ENCODE results near the gene FBXO44.
"Not testable (repeated sequence)": the region's sequence is repeated elsewhere in the genome, so short reads cannot be mapped to it uniquely, and the experiment has no call there.

The FBXO44 gene, protein sequence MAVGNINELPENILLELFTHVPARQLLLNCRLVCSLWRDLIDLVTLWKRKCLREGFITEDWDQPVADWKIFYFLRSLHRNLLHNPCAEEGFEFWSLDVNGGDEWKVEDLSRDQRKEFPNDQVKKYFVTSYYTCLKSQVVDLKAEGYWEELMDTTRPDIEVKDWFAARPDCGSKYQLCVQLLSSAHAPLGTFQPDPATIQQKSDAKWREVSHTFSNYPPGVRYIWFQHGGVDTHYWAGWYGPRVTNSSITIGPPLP

DNA sequence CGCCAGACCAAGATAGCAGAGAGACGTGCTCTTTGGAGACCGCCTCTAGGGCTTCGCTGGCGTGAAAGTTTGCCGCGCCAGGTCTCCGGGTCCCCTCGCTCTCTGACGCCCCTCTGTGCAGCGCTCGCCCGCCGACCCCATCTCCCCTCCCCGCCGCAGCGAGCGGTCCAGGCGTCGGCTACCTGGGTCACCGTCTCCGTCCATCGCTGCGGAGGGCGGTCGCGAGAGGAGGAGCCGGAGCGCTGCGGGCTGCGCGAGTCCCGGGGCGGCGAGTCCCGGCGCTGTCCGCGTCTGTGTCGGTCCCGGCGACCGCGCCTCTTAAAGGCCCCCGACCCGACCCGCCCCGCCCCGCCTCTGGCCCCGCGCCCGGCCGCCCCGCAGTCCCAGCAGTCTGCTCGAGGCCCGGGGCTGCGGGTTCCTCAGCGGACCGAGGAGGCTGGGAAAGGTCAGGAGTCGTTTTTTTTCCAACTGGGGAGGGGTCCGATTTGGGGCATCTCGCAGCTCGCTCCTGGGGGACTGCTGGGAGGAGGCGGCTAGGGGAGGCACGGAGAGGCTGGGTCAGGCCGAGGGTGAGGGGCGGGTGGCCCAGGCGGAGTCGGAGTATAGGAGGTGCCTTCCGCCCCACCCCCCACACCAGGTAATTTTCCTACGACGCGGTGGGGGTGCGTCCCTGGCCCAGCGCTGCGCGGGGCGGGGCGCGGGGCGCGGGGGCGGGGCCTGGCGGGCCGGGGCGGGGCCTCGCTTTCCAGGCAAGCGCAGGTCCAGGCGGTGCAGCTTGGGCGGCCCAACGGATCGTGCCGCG, at the start of gene FBXO44, which contains the start of gene FBXO2:
Gene FBXO44, plus strand, starts transcription at position 741 of the 802 bp plus-strand sequence. CDS start 959 bp downstream, outside the sequence.
Gene FBXO2, minus strand, starts transcription at position 293 of the 802 bp plus-strand sequence. Its CDS starts 89 bp downstream, at position 204.
- no peak for DNase-seq

DNA sequence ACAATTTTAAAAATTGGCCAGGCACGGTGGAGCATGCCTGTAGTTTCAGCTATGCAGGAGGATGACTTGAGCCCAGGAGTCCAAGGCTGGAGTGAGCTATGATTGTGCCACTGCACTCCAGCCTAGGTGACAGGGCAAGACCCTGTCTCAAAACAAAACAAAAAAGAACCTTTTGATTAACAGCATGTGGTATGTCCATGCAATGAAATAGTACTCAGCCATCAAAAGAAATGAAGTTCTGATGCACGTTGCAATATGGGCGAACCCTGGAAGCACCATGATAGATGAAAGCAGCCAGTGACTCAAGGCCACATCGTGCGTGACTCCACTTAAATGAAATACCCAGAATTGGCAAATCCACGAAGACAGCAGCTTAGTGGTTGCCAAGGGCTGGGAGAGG, 47.9 kb upstream of the FBXO44 start:
- no peak for DNase-seq

DNA sequence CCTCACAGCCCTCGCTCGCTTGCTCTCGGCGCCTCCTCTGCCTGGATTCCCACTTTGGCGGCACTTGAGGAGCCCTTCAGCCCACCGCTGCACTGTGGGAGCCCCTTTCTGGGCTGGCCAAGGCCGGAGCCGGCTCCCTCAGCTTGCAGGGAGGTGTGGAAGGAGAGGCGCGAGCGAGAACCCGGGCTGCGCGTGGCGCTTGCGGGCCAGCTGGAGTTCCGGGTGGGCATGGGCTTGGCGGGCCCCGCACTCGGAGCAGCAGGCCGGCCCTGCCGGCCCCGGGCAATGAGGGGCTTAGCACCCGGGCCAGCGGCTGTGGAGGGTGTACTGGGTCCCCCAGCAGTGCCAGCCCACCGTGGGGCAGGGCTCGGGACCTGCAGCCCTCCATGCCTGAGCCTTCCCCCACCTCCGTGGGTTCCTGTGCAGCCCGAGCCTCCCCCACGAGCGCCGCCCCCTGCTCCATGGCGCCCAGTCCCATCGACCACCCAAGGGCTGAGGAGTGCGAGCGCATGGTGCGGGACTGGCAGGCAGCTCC, 46.0 kb upstream of the FBXO44 start:
- DNase-seq: not testable (repeated sequence)

DNA sequence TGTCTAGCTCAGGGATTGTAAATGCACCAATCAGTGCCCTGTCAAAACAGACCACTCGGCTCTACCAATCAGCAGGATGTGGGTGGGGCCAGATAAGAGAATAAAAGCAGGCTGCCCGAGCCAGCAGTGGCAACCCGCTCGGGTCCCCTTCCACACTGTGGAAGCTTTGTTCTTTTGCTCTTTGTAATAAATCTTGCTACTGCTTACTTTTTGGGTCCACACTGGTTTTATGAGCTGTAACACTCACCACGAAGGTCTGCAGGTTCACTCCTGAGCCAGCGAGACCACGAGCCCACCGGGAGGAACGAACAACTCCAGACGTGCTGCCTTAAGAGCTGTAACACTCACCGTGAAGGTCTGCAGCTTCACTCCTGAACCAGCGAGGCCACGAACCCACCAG, 45.3 kb upstream of the FBXO44 start:
- DNase-seq: not testable (repeated sequence)

DNA sequence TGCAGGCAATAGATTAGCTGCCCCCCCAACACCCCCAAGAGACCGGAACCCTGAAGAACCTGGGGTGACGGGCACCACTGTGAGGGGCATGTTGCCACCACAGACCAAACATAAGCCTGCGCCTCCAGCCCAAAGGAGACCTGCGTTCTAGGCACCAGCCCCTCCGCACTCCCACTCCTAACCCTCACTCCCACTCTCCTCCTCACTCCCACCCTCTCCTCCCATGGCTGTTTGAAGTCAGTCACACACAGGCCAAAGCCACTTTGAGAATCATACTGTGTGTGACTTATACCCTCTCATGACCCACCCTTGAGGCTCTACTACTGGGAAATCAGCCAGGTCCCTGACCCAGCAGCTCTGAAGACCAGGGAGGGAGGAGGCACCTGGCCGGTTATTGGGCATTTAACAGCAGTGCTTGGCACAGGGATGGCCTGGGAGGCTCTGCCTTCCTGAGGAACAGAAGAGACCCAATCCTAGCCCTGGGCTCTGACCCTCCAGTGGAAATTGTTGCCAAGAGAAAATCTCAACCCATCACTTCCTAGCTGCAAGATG, 44.0 kb upstream of the FBXO44 start:
- DNase-seq: peak; percentile 85

DNA sequence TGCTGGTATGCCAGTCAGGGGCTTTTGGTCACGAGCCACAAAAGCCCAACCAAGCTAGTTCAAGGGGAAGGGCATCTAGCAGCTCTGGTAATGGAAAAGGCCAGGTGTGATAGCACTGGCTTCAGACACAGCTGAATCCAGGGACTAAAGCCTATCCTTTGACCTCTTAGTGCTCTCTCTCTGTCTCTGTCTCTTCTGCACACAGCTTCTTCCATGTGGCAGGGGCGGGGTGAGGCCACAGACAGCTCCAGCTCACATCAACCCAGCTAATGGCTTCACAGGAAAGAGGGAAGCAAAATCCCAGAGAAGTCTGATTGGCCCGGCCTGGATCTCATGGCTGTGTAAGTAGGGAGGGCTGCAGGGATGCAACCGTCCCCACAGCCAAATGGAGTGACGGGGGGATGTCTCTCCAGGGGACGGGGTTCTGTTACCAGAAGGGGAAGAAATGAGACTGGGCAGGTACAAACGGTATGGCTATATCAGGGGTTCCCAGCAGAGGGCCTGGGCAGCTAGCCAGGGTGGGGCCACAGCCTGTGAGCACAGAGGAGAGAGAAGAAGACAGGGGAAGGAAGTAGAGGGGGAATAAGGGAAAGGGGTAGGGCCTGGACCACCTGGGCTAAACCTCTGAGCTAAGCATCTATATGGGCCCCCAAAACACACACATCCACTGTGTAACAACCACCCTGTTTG, 42.9 kb upstream of the FBXO44 start:
- no peak for DNase-seq

DNA sequence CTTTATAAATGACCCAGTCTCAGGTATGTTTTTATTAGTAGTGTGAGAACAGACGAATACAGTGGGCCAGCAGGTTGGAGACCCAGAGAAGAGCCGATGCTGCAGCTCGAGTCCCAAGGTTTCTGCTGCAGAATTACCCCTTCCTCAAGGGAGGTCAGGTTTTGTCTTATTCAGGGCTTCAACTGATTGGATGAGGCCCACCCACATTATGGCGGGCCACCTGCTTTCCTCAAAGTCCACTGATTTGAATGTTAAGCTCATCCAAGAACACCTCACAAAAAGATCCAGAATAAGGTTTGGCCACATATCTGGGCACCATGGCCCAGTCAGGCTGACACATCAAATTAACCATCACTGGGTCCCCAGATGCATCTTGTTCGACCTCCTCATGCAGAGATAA, 41.3 kb upstream of the FBXO44 start:
- no peak for DNase-seq

DNA sequence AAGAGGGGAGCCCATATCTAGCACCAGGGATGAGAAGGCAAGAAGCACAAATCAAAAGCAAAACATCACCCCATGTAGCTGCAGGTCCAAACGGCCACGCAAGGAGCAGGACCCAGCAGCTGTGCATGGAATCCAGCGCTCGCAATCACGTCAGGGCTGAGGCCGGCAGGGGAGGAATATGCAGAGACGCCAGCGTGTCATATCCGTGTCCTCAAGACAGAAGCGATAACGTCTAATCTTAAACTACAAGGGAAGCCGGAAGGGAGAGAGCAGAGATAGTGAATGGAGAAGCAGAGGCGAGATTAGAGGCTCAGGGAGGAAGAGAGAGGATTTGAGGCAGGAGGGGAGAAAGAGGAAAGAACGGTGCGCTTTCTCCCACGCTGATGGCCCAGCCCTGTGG, 39.6 kb upstream of the FBXO44 start:
- DNase-seq: no peak

DNA sequence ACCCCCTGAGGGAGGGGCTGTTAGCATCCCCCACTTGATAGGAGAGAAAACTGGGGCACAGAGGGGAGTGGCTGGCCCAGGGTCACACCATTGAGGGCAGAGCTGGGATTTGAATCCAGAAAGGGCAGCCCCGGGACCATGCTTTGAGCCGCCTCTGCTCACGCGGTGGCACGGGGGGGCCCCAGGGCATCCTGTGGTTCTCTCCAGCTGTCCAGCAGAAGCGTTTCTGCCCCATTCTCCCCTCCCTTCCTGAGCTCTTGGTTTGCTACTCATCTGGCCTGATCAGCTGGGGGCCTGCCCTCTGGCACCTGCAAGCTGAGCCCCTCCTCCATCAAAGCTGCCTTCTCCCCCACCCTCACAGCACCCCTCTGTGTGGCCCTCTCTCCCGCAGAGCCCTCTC, 37.9 kb upstream of the FBXO44 start:
- no peak for DNase-seq

DNA sequence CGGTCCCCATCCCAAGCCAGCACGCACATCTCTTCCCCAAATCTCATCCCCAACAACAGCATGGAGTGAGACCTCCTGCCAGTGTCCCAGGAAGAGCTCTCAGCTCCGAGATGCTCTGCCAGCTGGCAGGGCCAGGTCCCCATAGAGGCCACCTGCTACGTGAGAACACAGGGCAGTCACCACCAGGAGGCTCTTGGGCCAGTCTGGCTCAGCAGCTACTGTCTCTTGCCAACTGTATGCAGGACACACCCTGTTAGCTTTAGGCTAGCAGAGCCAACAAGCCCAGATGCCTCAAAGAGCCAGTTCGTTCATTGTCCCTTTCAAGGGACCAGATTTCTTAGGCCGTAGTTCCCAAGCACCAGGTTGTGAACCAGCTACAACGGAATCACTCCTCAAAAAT, 37.4 kb upstream of the FBXO44 start:
- no peak for DNase-seq

DNA sequence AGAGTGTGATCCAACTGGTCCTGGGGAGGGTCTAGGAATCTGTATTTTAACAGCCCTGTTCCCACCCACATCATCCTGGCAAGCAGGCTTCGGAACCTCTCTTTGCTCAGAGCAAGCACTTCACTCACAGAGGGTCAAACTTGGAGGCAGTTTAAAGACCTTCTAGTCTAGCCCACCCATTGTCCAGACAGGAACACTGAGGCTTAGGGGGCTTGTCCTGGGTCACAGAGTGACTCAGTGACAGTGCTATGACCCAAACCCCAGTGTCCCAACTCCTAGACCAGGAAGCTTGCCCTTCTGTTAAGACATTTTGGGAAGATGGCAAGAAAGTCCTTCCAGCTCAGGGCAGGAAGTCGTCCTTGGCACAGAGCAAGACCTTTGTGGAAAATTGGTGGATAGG, 36.9 kb upstream of the FBXO44 start:
- DNase-seq: no peak

DNA sequence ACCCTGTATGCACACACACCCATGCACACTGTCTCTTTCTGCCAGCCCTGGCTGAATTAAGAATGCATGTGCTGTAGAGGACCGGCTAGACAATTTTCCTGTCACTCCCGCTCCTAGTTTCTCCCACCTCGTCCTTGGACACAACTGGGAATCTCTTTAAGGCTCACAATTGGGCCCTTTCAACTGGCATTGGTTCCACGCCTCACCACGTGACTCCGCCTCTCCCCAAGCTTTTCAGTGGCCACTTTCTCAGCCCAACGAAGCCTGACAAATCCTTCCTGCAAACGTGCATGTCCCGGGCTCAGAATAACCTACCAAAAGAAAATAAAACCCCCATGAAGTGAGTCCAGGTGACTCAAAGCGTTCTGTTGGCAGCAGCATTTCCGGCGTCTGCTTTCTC, 34.3 kb upstream of the FBXO44 start:
- DNase-seq: no peak

DNA sequence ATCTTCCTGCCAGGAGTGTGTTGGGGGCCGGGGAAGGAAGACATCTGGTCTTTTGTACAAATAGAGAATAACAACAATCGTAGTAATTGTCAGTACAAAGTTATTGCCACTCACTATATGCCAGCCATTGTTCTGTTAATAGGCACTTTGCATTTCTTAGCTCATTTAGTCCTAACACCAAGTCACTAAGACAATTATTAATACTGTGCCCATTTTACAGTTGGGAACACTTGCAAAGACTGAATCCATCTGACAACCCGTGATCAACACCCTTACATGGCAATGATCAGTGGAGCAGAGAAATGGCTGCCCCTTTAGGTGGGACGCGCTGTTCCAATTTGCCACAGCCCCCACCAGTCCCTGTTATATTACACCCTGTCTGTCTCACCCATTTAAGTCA, 33.8 kb upstream of the FBXO44 start:
- DNase-seq: no peak

DNA sequence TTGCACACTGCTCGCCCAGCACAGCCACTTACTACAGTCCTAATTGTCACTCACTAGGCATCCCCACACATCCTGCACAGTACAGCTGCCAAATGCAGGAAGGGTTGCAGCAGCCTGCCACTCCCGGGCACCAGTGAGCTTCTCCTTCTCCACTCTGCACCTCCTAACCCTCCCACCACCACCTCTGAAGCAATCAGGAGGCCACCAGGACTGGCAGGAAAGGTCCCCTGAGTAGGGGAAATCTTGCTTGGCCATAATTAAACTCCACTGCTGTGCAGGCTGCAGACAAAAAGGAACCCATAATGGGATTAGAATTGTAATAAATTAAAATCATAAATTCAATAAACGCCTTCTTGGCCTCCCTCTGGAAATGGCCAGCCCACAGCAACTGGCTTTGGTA, 32.3 kb upstream of the FBXO44 start:
- DNase-seq: no peak

DNA sequence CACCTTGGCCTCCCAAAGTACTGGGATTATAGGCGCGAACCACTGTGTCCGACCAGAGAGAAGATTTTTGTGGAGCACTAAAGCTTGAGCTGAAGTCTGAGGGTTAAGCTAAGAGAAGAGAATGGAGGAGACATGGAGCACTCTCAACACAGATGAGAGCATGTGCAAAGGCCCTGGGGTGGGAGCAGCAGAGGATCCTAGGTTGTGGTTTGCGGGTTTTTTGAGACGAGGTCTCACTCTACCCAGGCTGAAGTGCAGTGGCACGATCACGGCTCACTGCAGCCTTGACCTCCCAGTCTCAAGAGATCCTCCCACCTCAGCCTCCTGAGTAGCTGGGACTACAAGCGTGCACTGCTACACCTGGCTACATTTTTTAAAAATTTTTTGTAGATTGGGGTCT, 31.0 kb upstream of the FBXO44 start:
- no peak for DNase-seq

DNA sequence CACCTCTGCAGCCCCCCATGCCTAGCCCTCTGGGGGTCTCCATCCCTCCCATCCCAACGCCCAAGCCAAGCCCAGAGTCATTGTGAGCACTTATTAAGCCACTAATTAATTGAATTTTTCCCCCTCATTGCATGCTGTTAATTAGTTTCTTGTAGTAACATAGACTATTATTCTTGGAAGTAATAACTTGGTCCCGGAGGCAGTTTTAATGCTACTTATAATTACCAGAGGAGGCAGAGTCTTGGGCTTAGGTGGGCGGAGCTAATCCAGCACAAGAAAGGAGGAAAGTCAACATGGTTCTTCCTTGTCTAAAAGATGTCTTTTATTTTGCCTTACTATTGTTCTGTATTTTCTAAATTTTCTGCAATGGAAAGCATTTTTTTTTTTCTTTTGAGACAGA, 28.1 kb upstream of the FBXO44 start:
- no peak for DNase-seq

DNA sequence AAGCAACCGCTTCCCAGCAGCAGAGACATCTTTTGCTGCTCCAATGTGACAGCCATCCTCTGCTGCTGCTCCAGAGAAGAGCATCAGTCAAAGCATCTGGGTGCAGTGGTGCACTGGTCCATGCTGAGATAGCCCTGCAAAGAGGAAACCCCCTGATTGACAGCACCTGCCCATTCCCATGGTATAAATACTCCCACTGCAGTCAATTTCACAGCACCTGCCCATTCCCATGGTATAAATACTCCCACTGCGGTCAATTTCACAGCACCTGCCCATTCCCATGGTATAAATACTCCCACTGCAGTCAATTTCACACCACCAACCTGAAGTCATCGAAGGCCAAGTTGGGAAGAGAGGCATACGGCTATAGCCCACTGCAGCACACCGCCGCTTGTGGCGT, 25.9 kb upstream of the FBXO44 start:
- no peak for DNase-seq

DNA sequence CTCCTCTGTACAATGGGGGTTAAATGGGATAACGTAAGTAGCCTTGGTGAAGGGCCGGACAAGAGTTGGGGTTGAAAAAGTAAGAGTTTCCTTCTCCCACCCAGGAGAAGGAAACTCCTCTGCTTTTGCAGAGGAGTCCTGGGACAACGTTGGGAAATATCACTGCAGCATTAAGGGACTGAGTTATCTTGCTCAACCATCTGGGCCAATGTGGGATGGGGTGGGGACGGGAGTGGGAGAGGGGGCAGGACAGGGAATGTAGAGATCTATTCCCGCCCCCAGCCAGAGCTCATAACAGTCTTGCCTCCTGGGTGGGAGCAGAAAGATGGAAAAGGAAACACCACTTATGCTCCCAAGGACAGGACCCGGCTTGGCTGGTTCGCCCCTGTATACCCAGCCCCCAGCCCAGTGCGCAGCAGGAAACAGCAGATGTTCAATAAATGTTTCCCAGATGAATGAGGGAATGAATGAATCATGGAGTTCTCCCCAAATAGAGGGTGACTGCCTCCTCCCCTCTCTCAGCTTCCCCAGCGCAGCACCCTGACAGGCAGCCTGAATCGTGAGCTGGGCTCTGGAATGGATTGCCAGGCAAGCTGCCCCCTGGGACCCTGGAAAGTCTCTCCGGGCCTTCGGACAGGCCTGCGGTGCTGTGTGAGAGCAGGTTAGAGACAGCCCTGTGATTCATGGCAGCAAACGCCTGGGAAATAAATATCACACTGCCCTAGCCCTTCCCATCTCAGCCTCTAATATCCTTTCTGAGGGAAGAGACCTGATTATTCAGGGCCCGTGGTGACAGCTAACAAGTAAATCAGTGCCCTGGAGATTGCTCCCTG, 25.3 kb upstream of the FBXO44 start:
- DNase-seq: peak; percentile 30

DNA sequence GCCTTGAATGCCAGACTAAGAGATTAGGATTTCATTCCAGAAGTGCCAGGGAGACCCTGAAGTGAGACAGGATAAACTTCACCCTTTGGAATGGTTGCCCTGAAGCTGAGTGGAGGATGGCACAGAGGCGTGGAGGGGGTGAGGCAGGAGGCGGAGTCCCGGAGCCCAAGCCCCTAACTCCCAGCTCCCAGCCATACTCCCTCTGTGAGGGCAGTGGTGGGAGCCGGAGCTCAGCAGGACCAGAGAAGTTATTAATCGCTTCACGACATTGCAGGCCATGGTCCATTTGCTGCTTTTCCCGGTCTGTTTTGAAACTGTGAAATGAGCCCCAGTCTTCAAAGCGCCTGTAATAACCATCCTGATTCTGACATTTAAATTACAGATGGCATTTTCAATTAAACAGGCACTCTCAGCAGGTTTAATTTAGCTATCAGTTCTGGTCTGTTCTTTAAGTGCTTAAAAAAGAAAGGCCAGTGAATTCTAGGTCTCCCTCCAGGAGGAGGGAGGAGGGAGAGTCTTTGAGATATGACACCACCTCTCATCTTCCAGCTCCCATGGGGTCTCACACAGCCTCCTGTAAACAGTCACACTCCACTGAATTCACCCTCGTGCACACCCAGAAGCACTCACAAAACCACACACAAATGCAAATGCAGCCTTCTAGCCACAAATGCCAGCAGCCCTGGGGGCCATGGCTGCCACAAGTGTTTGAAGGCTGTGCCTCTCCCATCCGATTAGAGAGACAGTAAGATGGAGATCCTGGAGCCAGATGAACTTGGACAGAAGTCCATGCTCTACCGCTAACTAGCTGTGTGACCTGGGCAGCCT, 20.1 kb upstream of the FBXO44 start:
- DNase-seq: peak; percentile 90

DNA sequence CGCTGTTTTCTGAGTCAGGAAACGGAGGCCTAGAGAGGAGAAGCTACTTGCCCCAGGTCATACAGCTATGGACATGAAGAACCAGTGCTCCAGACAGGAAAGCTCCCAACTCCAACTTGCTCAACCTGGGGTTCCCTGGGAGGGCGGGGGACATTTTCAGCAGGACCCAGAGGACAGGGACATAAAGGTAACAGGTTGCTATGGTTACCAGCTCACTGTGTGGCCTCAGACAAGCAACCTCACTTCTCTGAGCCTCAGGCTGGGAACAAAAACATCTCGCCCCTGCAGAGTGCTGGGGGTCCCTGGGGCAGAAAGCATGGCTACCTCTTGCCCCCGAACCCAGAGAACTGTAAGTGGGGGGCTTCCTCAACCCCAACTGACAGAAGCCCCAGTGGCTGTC, 16.6 kb upstream of the FBXO44 start:
- no peak for DNase-seq

DNA sequence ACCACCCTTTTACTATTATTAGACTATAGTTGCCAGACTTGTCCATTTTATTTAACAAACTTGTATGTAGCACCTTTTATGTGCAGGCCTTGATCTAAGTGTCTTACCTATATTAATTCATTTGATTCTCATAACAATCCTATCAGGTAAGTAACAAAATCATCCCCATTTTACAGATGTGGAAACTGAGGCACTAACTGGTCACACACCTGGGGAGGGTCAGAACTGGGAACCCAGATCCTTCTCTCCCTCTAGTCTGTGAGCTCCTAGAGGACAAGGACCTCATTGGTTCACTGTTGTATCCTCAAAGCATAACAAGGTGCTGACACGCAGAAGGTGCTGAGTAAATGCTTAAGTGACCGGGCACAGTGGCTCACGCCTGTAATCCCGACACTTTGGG, 15.3 kb upstream of the FBXO44 start:
- DNase-seq: no peak
